NCI-H1092 (cell line): ENCODE data around the gene HOMER2.

Experiments used
- DNase-seq: peaks from one replicate; lab custom pipeline; 2025; lab: John Stamatoyannopoulos, UW

The HOMER2 gene

GRCh38 chr15:82856397-82857170 lies 95.9 kb downstream of the HOMER2 start:
- DNase-seq: no peak

GRCh38 chr15:82855286-82856100 lies 97.0 kb downstream of the HOMER2 start:
- DNase-seq: no peak

- DNase-seq: no peak
Measured at GRCh38 chr15:82854554-82854953, 98.0 kb downstream of the HOMER2 start.

- no peak for DNase-seq
Measured at GRCh38 chr15:82852941-82853561, 99.5 kb downstream of the HOMER2 start.

GRCh38 chr15:82851981-82852511 lies 100.5 kb downstream of the HOMER2 start:
- no peak for DNase-seq

- DNase-seq: no peak
Measured at GRCh38 chr15:82851306-82851850, 101.1 kb downstream of the HOMER2 start.

GRCh38 chr15:82850731-82851130 lies 101.8 kb downstream of the HOMER2 start:
- no peak for DNase-seq

GRCh38 chr15:82849556-82850512 lies 102.7 kb downstream of the HOMER2 start:
- peak; percentile 58 for DNase-seq

- no peak for DNase-seq
Measured at GRCh38 chr15:82848241-82848993, 104.1 kb downstream of the HOMER2 start.

GRCh38 chr15:82847703-82848102 lies 104.8 kb downstream of the HOMER2 start:
- no peak for DNase-seq

- DNase-seq: no peak
Measured at GRCh38 chr15:82846621-82847020, 105.9 kb downstream of the HOMER2 start.

- no peak for DNase-seq
Measured at GRCh38 chr15:82845686-82846085, 106.8 kb downstream of the HOMER2 start.

GRCh38 chr15:82843566-82843965 lies 109.0 kb downstream of the HOMER2 start:
- no peak for DNase-seq

GRCh38 chr15:82840166-82840565 lies 112.4 kb downstream of the HOMER2 start:
- DNase-seq: no peak

- no peak for DNase-seq
Measured at GRCh38 chr15:82839136-82839535, 113.4 kb downstream of the HOMER2 start.

GRCh38 chr15:82838096-82838735 lies 114.3 kb downstream of the HOMER2 start:
- DNase-seq: no peak

- no peak for DNase-seq
Measured at GRCh38 chr15:82835391-82835917, 117.1 kb downstream of the HOMER2 start.

- no peak for DNase-seq
Measured at GRCh38 chr15:82833362-82833682, 119.2 kb downstream of the HOMER2 start.

GRCh38 chr15:82832601-82833361 lies 119.7 kb downstream of the HOMER2 start:
- DNase-seq: no peak
